Heart left ventricle (tissue), 13 donors: ENCODE data around the gene GALNT18.

Experiments used
- CTCF ChIP-seq, 12 donors: fragments of 200-600 bp; sonication (generic) in 4 of 12; IDR thresholded peaks; one replicate each; pipeline versions ENCODE4 v1.5.0 to v1.8.0; 2018 to 2022; ENCODE audit warnings: antibody characterized with exemption in 12 of 12, mild to moderate bottlenecking in 5 of 12
- POLR2A ChIP-seq, 2 donors: fragments of 450-650 bp; IDR thresholded peaks; one replicate each; pipeline ENCODE4 v1.6.1; 2017; ENCODE audit warnings: antibody characterized with exemption in 2 of 2, mild to moderate bottlenecking in 2 of 2, moderate library complexity in 2 of 2
- donor health status: ischemic (EF 13 %, LVEDD 7.1; RV severe dilation, severe dysfunction).
- donor health status: DM: no; HTN: yes; CAD: no.
- donor health status: DM: no; HTN: no; CAD: no.
- donor health status: ischemic (EF 25% LVEDD 6.9; RV normal size, moderate dysfunction).
- donor health status: ischemic (EF 25% LVEDD 5.7; RV mildly dilated, moderate dysfunction).
- donor health status: ischemic (EF 35%, LVEDD 5.7; RV mildly dilated, moderate dysfunction).
- donor health status: nonischemic (EF 11% LVEDD 7.7; RV severe dilation, severe dysfunction).
- donor health status: DM: yes; HTN: yes; CAD: no.
- donor health status: PGD.
- donor health status: ischemic (EF 29% LVEDD 5.4; RV normal size, mild dysfunction).
- donor health status: nonischemic (EF 23%, LVEDD 6.1; RV moderate dilation, normal function).

- TF ChIP-seq CTCF (IDR thresholded peaks at IDR 0.05) (no peak), POLR2A (IDR thresholded peaks at IDR 0.05) (no peak)
Measured at GRCh38 chr11:11498195-11498594, 123.6 kb downstream of the GALNT18 start.
